ENCODE data around the gene CCDC88C. TPM values are rescaled to one million over a fixed set of nuclear protein-coding genes. Genes with fewer than 3 reads are reported as not detected.
A peak's percentile ranks its signal among the peaks of the same experiment; 100 is the strongest.

CCDC88C gene
- total RNA-seq, 1 experiment from 2014 or later = 64.8 TPM

GRCh38 chr14:91417983-91418386, 365 bp upstream of the CCDC88C start (continued):
- no peak for TF ChIP-seq JAZF1 (CRISPR knock-in tag; IDR thresholded peaks at IDR 0.05)
- TF ChIP-seq ZNF671 (CRISPR knock-in tag; IDR thresholded peaks at IDR 0.05) = no peak

GRCh38 chr14:91416744-91417119, 888 bp downstream of the CCDC88C start:
- Mint-ChIP-seq H3K27me3 (ENCODE audit: low read depth) (no peaks in the 10 kb centered on the region; the same call in 1 of the 2 replicates), H3K9me3 (no peaks in the 10 kb centered on the region), H3K27ac (no peak overlapping the region), H3K4me1 (peaks cover 46% of the 10 kb centered on the region), H3K4me3 (peak overlapping the region; percentile 78), H3K36me3 (peaks cover 5% of the 10 kb centered on the region; the same call in 1 of the 2 replicates)
- DNase-seq (ENCODE audit: low spot score) = no peak
- TF ChIP-seq MAX (CRISPR knock-in tag; IDR thresholded peaks at IDR 0.05) = no peak; the same call in 1 of the 2 replicates
- TF ChIP-seq PRDM15 (CRISPR knock-in tag; IDR thresholded peaks at IDR 0.05) = no peak
- TF ChIP-seq SMAD4 (CRISPR knock-in tag; IDR thresholded peaks at IDR 0.05) = no peak
- peak; percentile 9; the same call in 1 of the 2 replicates for TF ChIP-seq HMGXB4 (CRISPR knock-in tag; IDR thresholded peaks at IDR 0.05)
- 0 out of 2 replicates have a peak, but pooled peaks have one; percentile 15 for TF ChIP-seq NFE2L1 (CRISPR knock-in tag; IDR thresholded peaks at IDR 0.05)
- ChIA-PET POLR2A (interaction anchor here (1.3 kb wide), 1 partner anchor 62 kb away, joined by 3 read pairs; no protein-coding TSS in a partner anchor), CTCF (interaction anchor here (1.2 to 7.0 kb wide), 9 partner anchors 10 to 495 kb away, joined by 3 to 97 read pairs (median 11); no protein-coding TSS in a partner anchor)
- no peak for ATAC-seq

GRCh38 chr14:91415794-91416743, 1.6 kb downstream of the CCDC88C start:
- ChIA-PET CTCF (interaction anchor here (1.2 to 7.0 kb wide), 5 partner anchors 11 to 130 kb away, joined by 3 to 97 read pairs (median 16); no protein-coding TSS in a partner anchor), POLR2A (no interaction called here)
- peak overlapping the region; percentile 66 for H3K27ac Mint-ChIP-seq
- H3K27me3 Mint-ChIP-seq (ENCODE audit: low read depth) = no peaks in the 10 kb centered on the region; the same call in 1 of the 2 replicates
- peaks cover 49% of the 10 kb centered on the region for H3K4me1 Mint-ChIP-seq
- H3K36me3 Mint-ChIP-seq = peaks cover 5% of the 10 kb centered on the region
- no peaks in the 10 kb centered on the region for H3K9me3 Mint-ChIP-seq
- DNase-seq (ENCODE audit: low spot score) (no peak), ATAC-seq (no peak)
- TF ChIP-seq HMGXB4 (CRISPR knock-in tag; IDR thresholded peaks at IDR 0.05) (no peak), SOX15 (CRISPR knock-in tag; IDR thresholded peaks at IDR 0.05) (no peak), RELA (CRISPR knock-in tag; IDR thresholded peaks at IDR 0.05; ENCODE audit: borderline replicate concordance) (no peak), GRHL2 (CRISPR knock-in tag; IDR thresholded peaks at IDR 0.05; ENCODE audit: insufficient replicate concordance, severe bottlenecking) (no peak), FOXK1 (CRISPR knock-in tag; IDR thresholded peaks at IDR 0.05) (no peak), CDX4 (CRISPR knock-in tag; IDR thresholded peaks at IDR 0.05; ENCODE audit: borderline replicate concordance) (no peak), ZNF532 (CRISPR knock-in tag; IDR thresholded peaks at IDR 0.05; ENCODE audit: borderline replicate concordance) (no peak), GABPB1 (CRISPR knock-in tag; IDR thresholded peaks at IDR 0.05) (peak; percentile 13; the same call in 1 of the 2 replicates)
- peak overlapping the region; percentile 78 for H3K4me3 Mint-ChIP-seq
